Esophagus (tissue), 2 donors: ENCODE data around the gene MCC. TPM values are rescaled to one million over a fixed set of nuclear protein-coding genes. Genes with fewer than 3 reads are reported as not detected.

Experiments used
- H3K27ac ChIP-seq, 2 donors: one replicate each; pipeline ENCODE4 v1.5.1; 2013; ENCODE audit warnings: low read depth in 2 of 2, mild to moderate bottlenecking in 2 of 2, inconsistent platforms in 1 of 2, low read length in 1 of 2, moderate library complexity in 1 of 2
- H3K27me3 ChIP-seq, 2 donors: one replicate each; pipeline ENCODE4 v1.6.1; 2013; ENCODE audit warnings: low read length in 2 of 2, control low read depth in 1 of 2, mild to moderate bottlenecking in 1 of 2; ENCODE audit not compliant: insufficient read depth in 2 of 2, control insufficient read depth in 1 of 2
- H3K36me3 ChIP-seq, 2 donors: one replicate each; pipeline ENCODE4 v1.6.1; 2013; ENCODE audit warnings: low read length in 1 of 2; ENCODE audit not compliant: control insufficient read depth in 2 of 2, insufficient read depth in 2 of 2
- H3K4me1 ChIP-seq, 2 donors: one replicate each; pipeline ENCODE4 v1.6.1; 2013; ENCODE audit warnings: low read length in 1 of 2; ENCODE audit not compliant: control insufficient read depth in 2 of 2, insufficient read depth in 2 of 2
- H3K4me3 ChIP-seq, 2 donors: one replicate each; pipeline ENCODE4 v1.5.1; 2013; ENCODE audit warnings: low read length in 2 of 2, mild to moderate bottlenecking in 2 of 2, low read depth in 1 of 2, moderate library complexity in 1 of 2
- H3K9me3 ChIP-seq, 2 donors: one replicate each; pipeline ENCODE4 v1.6.1; 2013; ENCODE audit warnings: mild to moderate bottlenecking in 2 of 2, low read depth in 1 of 2, low read length in 1 of 2, moderate library complexity in 1 of 2; ENCODE audit not compliant: control insufficient read depth in 2 of 2, insufficient read depth in 1 of 2
- WGBS, 2 donors: extraction: QIAGEN DNeasy Blood & Tissue Kit; methylation state at CpG; one replicate each; pipeline ENCODE4 v1.1.7; 2013; 5-methylcytosine and 5-hydroxymethylcytosine counted together
- polyA plus RNA-seq, 2 donors: library from polyadenylated mRNA; stranded (reverse); fragments of 200-250 nt; gene quantifications; one replicate each; pipeline ENCODE4 v1.2.3, GENCODE V29; 2013
- donor health status: healthy with polysubstance abuse.
- donor health status: Bipolar disorder and iron deficiency.

MCC gene
- polyA plus RNA-seq, 2 donors: 7.2 to 8.3 TPM

DNA sequence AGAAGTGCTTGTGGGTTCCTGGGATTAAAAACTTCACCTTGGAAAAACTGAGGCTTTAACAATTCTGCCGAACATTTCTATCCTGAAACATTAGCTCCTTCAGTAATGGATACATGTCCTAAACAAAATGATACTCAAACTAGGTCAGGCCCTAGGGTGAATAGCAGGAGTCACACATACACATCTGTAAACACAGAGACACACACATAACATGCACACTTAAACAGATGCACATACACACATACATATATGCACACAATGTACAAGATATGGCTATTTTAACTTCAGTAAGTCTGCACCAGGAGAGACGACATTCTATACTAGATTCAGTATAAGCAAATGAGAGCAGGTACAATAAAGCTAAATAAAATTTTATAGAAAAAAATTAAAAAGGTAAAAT lies 387.3 kb downstream of the MCC start:
- WGBS, 2 donors: 94 to 96% methylated on average over 2 of the region's 2 CpGs
- no peaks in the 10 kb centered on the region for H3K27me3 ChIP-seq
- H3K9me3 ChIP-seq: no peaks in the 10 kb centered on the region
- no peak overlapping the region for H3K27ac ChIP-seq
- H3K36me3 ChIP-seq: peaks cover 4 to 21% of the 10 kb centered on the region in 2 donors
- no peaks in the 10 kb centered on the region for H3K4me1 ChIP-seq
- H3K4me3 ChIP-seq: no peak overlapping the region

DNA sequence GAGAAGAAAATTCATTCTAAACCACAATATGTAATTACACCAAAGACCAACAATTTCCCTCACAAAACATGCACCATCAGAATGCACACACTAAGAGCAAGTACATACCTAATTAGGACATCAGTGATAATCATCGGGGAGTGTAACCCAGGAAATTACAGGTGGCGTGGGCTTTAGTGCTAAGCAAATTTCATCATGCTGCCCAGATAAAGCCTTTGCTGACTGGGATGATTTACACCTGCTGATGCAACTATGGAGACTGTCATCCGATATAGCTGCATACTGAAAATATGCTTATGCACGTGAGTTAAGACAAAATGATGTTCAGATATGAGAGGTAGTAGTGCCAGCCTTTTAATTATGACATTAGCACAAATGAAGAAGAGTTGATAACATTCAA lies 388.4 kb downstream of the MCC start:
- WGBS, 2 donors: 81 to 94% methylated on average over 4 of the region's 4 CpGs

DNA sequence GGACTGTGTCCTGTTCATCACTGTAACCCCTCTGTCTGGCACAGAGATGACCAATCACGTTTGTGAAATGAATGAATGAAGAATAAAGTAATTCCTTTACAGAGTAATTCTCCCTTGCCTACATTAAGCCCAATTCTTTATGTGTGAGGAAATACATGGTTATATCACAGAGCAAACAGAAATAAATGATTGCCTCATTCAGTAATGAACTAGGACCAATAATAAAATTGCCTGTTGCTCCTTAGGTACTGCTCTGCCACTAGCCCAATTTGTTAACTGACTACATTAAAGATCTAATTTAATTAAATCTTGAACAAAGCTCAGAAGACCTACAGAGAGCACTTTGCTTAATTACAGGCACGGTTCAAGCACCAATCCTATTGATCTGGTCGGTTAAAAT lies 389.9 kb downstream of the MCC start:
- H3K9me3 ChIP-seq: no peaks in the 10 kb centered on the region
- no peaks in the 10 kb centered on the region for H3K4me1 ChIP-seq
- H3K4me3 ChIP-seq: no peak overlapping the region
- H3K27me3 ChIP-seq: no peaks in the 10 kb centered on the region
- H3K36me3 ChIP-seq: peaks cover 8 to 21% of the 10 kb centered on the region in 2 donors
- no peak overlapping the region for H3K27ac ChIP-seq
- WGBS, 2 donors: 57 to 80% methylated on average over 3 of the region's 3 CpGs

More for the DNA sequence above, 388.4 kb downstream of the MCC start:
- no peak overlapping the region for H3K4me3 ChIP-seq
- H3K4me1 ChIP-seq: no peaks in the 10 kb centered on the region
- H3K27ac ChIP-seq: no peak overlapping the region
- peaks cover 5 to 24% of the 10 kb centered on the region in 2 donors for H3K36me3 ChIP-seq
- H3K9me3 ChIP-seq: no peaks in the 10 kb centered on the region
- no peaks in the 10 kb centered on the region for H3K27me3 ChIP-seq

DNA sequence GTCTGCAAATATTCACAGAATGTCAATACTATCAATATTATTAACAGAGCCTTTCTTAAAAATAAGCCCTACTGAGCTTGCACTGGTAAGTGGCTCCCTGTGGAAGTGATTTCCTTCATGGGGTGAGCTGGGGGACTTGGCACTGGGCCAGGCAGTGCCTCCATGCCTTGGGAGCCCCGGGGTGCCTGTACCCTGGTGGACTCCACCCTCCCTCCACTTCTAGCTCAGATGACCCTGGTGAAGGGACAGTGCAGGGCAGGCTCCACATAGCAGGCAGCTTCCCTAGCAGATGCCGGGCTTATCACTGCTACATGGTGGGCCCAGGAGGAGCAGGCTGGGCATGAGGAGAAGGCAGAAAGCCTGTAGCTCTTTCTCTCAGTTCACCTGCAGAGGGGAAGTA lies 392.4 kb downstream of the MCC start:
- peaks cover 0 to 2% of the 10 kb centered on the region in 2 donors for H3K4me1 ChIP-seq
- H3K9me3 ChIP-seq: no peaks in the 10 kb centered on the region
- H3K36me3 ChIP-seq: peaks cover 4 to 14% of the 10 kb centered on the region in 2 donors
- H3K27me3 ChIP-seq: no peaks in the 10 kb centered on the region
- no peak overlapping the region for H3K4me3 ChIP-seq
- WGBS, 2 donors: 82 to 84% methylated on average over 2 of the region's 2 CpGs
- no peak overlapping the region for H3K27ac ChIP-seq

DNA sequence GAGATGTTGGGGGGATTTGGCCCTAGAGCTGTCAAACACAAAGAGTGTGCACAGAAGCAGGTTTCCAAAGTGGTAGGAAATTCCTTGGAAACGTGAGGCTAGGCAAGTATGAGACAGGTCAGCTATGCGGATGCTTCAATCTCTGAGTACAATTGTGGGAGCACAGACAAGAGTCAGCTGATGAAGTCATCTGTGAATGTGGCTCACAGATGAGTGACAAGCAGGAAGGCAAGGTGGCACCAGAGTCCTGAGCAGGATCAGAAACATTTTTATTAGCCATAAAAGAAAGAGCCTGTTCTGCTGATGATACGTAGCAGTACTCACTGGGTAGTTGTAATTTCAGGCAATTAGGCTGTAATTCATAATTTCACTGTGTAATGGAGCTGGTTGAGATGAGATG lies 394.7 kb downstream of the MCC start:
- H3K4me3 ChIP-seq: no peak overlapping the region
- no peaks in the 10 kb centered on the region for H3K9me3 ChIP-seq
- H3K36me3 ChIP-seq: peaks cover 4 to 14% of the 10 kb centered on the region in 2 donors
- H3K27ac ChIP-seq: no peak overlapping the region
- no peaks in the 10 kb centered on the region for H3K27me3 ChIP-seq
- H3K4me1 ChIP-seq: peaks cover 0 to 3% of the 10 kb centered on the region in 2 donors
- WGBS, 2 donors: 78 to 83% methylated on average over 3 of the region's 3 CpGs

DNA sequence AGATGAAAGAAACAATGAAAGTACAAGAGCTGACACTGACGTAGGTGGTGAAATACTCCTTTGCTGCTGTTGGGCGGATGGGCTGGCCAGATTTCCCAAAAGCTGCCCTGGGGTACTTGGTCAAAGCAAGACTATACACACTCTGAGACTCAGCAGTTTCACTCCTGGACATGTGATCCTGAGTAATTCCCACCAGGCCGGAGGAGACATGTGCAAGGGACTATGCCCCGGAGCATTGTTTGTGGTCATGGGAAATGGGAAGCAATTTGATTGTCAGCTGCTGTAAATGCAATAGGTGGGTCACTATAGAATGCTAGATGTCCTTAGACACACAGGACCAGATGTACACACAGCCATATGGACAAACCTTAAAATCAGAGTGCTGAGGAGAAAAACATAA lies 395.6 kb downstream of the MCC start:
- H3K4me3 ChIP-seq: no peak overlapping the region
- H3K27ac ChIP-seq: no peak overlapping the region
- WGBS, 2 donors: 53 to 57% methylated on average over 4 of the region's 4 CpGs
- H3K9me3 ChIP-seq: no peaks in the 10 kb centered on the region
- H3K36me3 ChIP-seq: peaks cover 4 to 11% of the 10 kb centered on the region in 2 donors
- no peaks in the 10 kb centered on the region for H3K27me3 ChIP-seq
- H3K4me1 ChIP-seq: peaks cover 0 to 3% of the 10 kb centered on the region in 2 donors

DNA sequence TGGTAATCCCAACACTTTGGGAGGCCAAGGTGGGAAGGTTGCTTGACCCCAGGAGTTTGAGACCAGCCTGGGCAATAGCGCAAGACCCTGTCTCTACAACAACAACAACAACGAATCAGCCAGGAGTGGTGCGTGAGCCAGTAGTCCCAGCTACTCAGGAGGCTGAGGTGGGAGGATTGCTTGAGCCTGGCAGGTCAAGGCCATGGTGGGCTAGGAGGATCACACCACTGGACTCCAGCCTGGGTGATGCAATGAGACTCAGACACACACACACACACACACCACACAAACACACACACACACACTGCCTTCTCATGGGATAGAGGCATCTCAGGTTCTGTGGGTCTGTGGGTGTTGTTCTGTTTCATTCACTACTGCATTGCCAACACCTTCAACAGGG lies 396.6 kb downstream of the MCC start:
- no peak overlapping the region for H3K27ac ChIP-seq
- no peak overlapping the region for H3K4me3 ChIP-seq
- no peaks in the 10 kb centered on the region for H3K9me3 ChIP-seq
- no peaks in the 10 kb centered on the region for H3K27me3 ChIP-seq
- peaks cover 4 to 9% of the 10 kb centered on the region in 2 donors for H3K36me3 ChIP-seq
- 96 to 99% methylated on average over 3 of the region's 3 CpGs for WGBS, 2 donors
- H3K4me1 ChIP-seq: peaks cover 0 to 3% of the 10 kb centered on the region in 2 donors

DNA sequence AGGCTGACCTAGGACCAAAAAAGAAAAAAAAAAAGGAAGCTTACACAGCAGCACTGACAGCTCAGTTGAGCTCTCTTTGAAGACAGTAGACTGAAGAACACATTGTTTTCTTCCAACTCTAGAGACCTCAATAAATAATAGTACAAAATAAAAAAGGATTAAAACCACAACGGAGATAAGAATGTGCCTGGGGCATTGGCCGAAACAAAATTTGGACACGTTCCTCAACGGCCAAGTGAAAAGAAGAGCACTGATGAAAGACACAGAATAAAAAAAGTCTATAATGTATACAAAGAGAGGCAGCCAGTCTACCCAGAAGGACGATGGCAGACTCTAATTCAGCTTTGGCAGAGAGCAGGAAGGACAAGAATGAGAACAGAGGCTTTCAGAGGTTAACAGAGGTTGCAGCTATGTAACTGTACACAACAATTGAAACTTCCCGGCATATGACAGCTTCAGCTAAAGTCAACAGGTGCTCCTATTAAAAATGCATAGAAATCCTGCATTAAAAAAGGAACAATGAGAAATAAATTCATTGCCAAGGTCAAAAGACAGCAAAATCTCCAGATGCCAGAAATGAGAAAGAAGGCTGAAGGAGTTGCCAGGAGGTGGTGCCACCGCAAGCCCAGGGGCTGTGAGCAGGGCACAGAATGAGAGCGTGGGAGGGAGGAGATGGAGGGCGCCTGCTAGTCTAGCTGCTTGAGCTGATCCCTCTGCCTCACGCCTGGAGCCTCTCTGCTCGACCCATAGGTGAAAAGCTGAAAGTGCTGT lies 397.7 kb downstream of the MCC start:
- peaks cover 4 to 5% of the 10 kb centered on the region in 2 donors for H3K36me3 ChIP-seq
- 34 to 45% methylated on average over 11 of the region's 11 CpGs for WGBS, 2 donors
- H3K27me3 ChIP-seq: no peaks in the 10 kb centered on the region
- H3K9me3 ChIP-seq: no peaks in the 10 kb centered on the region
- H3K4me1 ChIP-seq: peaks cover 0 to 3% of the 10 kb centered on the region in 2 donors
- H3K27ac ChIP-seq: no peak overlapping the region
- H3K4me3 ChIP-seq: no peak overlapping the region

DNA sequence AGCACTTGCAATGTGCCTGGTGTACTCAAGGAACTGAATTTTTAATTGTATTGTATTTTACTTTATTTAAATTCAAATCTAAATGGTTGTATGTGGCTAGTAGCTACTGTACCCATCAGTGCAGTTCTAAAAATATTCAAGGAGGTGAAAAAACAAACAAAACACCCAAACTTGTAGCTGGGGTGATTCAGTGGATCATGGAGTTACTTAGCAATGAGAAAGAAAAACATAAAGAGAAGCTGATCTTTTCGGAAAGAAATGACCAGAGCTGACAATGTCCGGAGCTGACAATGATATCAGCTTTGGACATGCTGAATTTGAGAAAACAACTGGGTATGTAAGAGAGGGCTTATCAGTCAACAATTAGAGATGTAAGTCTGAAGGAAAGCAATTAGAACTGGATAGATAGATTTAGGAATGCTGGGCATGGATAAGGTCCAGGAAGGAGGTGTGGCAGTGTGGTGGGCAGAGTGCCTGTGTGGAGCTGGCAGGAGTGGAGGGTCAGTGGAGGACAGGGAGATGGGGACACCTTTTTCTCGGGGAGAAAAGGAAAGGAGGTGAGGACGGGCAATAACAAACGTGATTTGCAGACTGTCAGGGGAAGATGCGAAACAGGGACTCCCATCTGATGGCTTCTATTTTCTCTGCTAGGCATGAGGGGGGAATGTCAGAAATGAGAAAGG lies 398.5 kb downstream of the MCC start:
- H3K9me3 ChIP-seq: no peaks in the 10 kb centered on the region
- peaks cover 2 to 8% of the 10 kb centered on the region in 2 donors for H3K36me3 ChIP-seq
- H3K27ac ChIP-seq: no peak overlapping the region
- H3K4me1 ChIP-seq: peaks cover 0 to 3% of the 10 kb centered on the region in 2 donors
- H3K27me3 ChIP-seq: no peaks in the 10 kb centered on the region
- 65 to 75% methylated on average over 6 of the region's 6 CpGs for WGBS, 2 donors
- H3K4me3 ChIP-seq: no peak overlapping the region
